Measurements from ENCODE around the gene GSTP1.
"Not testable (repeated sequence)": the region's sequence is repeated elsewhere in the genome, so short reads cannot be mapped to it uniquely, and the experiment has no call there.

GSTP1 gene

DNA sequence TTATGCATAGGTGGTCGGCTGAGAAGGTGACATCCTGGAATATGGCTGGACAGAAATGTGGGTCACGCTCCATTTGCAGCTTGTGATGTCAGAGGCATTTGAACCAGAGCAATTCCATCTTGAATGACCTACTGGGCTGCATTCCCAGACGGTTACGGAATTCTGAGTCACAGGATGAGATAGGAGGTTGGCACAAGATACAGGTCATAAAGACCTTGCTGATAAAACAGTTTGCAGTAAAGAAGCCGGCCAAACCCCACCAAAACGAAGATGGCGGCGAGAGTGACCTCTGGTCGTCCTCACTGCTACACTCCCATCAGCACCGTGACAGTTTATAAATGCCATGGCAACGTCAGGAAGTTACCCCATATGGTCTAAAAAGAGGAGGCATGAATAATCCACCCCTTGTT, 19.9 kb upstream of the GSTP1 start:
- not testable (repeated sequence) for DNase-seq (ENCODE audit: low spot score)

DNA sequence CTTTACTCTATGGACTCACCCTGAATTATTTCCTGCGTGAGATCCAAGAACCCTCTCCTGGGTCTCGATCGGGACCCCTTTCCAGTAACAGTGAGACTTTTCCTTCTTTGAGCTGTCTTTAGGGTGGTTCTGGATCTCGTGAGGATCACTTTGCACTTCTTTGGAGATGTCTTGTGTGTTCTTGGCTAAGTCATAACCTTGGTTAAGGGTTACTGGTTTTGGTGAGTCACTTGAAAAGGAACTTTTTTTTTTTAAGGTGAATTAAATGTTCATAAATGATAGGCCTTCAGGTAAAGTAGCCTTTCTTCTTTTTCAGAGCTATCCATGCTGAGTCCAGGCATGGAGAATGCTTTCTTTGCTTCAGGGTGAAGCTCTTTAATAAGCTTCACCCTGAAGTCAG, 19.4 kb upstream of the GSTP1 start:
- DNase-seq (ENCODE audit: low spot score) = no peak

DNA sequence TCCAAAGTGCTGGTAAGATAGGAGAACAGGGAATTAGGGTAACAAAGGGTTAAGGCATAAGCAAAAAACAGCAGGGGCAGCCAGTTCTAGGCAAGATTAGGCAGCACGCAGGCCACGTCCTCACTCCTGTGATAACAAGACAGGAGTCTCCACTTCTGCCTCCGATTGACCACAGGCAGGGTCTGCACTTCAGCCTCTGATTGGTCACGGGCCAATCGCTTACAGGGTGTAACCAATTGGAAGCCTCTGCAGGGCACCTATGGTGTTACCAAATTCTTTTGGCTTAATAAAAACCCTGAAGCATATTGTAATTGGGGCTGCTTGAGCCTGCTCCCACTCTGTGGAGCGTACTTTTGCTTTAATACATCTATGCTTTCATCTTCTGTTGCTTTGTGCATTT, 12.2 kb upstream of the GSTP1 start:
- DNase-seq (ENCODE audit: low spot score) = no peak

DNA sequence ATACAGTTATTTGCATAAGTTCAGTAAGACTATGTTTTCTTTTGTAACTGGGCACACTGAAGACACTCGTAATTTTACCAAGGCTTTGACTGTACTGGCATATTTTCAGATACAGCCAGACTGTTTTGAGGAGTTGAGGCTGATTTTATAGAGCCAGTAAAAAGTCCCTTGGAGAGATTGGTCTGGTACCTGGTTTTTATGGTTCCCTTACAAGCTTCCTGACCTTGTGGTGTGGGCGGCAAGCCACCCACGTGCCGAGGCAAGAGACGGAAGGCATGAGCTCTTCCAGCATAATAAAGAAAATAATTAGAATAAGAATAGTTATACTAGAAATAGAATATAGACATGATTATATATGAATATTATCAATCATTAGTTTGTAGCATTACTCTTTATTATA, 11.3 kb upstream of the GSTP1 start:
- peak; percentile 6 for DNase-seq (ENCODE audit: low spot score)

DNA sequence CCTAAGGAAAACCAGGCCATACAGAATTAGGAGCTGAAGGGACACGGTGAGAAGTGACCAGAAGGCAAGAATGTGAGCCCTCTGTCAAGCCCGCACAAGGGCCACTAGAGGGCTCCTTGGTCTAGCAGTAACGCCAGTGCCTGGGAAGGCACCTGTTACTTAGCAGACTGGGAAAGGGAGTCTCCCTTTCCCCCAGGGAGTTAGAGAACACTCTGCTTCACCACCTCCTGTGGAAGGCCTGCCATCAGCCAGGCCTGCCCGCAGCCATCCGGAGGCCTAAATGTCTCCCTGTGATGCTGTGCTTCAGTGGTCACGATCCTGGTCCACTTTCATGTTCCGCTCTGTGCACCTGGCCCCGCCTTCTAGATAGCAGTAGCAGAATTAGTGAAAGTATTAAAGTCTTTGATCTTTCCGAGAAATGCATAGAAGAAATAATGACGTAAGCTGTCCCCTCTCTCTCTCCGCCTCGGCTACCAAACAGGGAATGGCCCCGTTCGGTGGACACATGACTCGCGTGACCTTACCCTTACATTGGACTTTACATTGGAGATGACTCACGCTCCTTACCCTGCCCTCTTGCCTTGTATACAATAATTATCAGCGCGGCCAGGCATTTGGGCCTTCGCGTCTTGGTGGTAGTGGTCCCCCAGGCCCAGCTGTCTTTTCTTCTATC, 10.7 kb upstream of the GSTP1 start:
- peak; percentile 76 for DNase-seq (ENCODE audit: low spot score)

DNA sequence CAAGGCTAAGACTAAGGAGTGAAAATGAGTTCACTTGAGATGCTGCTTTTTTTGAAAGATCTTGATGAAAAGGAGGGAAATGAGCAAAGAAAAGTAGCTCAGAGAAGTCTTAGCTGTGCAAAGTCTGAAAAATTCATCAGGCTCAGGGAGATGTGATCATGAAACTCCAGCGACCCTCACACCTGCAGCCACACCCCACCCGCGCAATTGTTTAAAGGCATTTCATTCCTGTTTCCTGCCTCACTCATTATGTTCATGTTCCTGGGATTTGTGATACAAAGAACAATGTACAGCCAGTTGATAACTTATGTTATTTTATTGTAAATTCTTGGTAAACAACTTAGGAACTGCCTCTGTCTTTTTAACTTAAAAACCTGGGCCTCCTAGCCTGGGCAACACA, 8.7 kb upstream of the GSTP1 start:
- no peak for DNase-seq (ENCODE audit: low spot score)

DNA sequence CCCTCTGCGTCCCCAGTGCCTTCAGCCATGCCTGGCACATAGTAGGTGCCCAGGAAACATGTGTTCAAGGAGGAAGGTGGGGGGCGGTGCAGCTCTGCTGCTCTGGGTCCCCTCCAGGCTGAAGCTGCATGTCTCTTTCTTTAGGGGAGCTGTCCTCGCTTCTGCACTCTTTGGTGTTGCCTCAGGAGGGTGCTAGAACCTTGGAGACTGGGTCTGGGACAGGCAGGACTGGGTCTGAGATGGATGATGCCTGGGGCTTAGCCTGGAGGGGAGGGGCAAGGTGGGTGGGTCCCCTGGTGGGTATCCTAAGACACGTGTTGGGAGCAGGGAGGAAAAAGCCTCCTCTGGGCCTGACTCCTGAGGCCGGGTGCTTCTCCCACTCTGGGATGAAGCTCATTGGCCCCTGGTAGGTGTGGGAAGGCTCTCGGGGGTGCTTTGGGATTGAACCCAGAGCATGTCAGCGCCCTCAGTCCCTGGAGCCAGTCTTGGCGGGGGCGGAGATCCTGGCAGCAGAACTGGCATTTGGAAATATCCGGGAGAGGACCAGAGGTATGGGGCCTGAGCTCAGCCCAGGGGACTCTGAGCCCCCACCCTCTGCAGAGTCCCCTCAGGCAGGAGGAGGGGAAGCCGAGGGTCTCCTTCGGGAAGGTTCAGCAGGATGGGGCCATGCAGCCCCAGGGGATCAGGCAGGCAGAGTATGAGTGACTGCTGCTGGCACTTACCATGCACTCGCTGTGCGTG, 6.7 kb upstream of the GSTP1 start:
- peak; percentile 40 for DNase-seq (ENCODE audit: low spot score)

DNA sequence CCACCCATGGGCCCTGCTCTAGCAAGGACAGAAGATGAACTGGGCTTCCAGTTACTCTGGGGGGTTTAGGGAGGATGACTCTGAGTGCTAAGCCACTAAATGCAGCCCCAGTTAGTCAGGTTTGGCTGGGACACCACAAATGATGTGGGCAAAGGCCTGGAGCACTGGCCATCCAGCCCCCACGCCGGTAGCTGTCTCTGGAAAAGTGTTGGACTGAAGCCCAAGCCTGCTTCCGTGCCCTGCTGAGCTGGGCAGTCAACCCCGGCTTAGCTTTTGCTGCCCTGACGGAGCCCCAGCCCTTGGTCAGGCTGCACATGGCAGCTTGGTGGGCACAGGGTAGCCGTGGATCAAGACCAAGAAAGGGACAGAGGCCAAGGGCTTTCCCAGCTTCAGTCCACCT, 5.7 kb upstream of the GSTP1 start:
- peak; percentile 9 for DNase-seq (ENCODE audit: low spot score)

DNA sequence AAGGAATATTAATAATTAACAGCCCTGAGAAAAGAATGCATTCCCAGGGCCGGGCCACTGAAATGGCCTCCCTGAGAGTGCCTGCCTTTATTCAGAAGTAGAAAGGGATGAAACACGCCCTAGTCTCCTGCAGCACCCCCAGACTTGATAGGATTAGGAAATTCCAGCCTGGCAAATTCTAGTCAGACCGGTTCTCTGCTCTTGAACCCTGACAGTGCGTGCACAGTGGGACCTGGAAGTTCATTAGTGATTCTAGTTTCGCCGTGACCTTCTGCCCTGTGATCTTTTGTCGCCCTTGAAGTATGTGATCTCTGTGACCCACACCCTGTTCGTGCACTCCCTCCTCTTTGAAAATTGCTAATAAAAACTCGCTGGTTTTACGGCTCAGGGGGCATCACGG, 2.1 kb upstream of the GSTP1 start:
- DNase-seq (ENCODE audit: low spot score) = peak; percentile 86

DNA sequence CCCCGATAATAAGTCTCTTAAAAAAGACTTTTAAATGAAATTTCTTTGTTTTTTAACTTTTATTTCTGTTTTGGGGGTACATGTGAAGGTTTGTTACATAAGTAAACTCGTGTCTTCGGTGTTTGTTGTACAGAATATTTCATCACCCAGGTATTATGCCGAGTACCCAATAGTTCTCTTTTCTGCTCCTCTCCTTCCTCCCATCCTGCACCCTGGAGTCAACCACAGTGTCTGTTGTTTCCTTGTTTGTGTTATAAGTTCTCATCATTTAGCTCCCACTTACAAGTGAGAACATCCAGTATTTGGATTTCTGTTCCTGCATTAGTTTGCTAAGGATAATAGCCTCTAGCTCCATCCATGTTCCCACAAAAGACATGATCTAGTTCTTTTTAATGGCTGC, 1.6 kb upstream of the GSTP1 start:
- no peak for DNase-seq (ENCODE audit: low spot score)

DNA sequence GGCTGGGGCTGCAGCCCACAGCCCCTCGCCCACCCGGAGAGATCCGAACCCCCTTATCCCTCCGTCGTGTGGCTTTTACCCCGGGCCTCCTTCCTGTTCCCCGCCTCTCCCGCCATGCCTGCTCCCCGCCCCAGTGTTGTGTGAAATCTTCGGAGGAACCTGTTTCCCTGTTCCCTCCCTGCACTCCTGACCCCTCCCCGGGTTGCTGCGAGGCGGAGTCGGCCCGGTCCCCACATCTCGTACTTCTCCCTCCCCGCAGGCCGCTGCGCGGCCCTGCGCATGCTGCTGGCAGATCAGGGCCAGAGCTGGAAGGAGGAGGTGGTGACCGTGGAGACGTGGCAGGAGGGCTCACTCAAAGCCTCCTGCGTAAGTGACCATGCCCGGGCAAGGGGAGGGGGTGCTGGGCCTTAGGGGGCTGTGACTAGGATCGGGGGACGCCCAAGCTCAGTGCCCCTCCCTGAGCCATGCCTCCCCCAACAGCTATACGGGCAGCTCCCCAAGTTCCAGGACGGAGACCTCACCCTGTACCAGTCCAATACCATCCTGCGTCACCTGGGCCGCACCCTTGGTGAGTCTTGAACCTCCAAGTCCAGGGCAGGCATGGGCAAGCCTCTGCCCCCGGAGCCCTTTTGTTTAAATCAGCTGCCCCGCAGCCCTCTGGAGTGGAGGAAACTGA, 731 bp downstream of the GSTP1 start:
- DNase-seq (ENCODE audit: low spot score) = peak; percentile 69

DNA sequence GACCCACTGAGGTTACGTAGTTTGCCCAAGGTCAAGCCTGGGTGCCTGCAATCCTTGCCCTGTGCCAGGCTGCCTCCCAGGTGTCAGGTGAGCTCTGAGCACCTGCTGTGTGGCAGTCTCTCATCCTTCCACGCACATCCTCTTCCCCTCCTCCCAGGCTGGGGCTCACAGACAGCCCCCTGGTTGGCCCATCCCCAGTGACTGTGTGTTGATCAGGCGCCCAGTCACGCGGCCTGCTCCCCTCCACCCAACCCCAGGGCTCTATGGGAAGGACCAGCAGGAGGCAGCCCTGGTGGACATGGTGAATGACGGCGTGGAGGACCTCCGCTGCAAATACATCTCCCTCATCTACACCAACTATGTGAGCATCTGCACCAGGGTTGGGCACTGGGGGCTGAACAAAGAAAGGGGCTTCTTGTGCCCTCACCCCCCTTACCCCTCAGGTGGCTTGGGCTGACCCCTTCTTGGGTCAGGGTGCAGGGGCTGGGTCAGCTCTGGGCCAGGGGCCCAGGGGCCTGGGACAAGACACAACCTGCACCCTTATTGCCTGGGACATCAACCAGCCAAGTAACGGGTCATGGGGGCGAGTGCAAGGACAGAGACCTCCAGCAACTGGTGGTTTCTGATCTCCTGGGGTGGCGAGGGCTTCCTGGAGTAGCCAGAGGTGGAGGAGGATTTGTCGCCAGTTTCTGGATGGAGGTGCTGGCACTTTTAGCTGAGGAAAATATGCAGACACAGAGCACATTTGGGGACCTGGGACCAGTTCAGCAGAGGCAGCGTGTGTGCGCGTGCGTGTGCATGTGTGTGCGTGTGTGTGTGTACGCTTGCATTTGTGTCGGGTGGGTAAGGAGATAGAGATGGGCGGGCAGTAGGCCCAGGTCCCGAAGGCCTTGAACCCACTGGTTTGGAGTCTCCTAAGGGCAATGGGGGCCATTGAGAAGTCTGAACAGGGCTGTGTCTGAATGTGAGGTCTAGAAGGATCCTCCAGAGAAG, 1.6 kb downstream of the GSTP1 start:
- no peak for DNase-seq (ENCODE audit: low spot score)

DNA sequence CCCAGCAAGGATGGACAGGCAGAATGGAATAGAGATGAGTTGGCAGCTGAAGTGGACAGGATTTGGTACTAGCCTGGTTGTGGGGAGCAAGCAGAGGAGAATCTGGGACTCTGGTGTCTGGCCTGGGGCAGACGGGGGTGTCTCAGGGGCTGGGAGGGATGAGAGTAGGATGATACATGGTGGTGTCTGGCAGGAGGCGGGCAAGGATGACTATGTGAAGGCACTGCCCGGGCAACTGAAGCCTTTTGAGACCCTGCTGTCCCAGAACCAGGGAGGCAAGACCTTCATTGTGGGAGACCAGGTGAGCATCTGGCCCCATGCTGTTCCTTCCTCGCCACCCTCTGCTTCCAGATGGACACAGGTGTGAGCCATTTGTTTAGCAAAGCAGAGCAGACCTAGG, 2.3 kb downstream of the GSTP1 start:
- no peak for DNase-seq (ENCODE audit: low spot score)

DNA sequence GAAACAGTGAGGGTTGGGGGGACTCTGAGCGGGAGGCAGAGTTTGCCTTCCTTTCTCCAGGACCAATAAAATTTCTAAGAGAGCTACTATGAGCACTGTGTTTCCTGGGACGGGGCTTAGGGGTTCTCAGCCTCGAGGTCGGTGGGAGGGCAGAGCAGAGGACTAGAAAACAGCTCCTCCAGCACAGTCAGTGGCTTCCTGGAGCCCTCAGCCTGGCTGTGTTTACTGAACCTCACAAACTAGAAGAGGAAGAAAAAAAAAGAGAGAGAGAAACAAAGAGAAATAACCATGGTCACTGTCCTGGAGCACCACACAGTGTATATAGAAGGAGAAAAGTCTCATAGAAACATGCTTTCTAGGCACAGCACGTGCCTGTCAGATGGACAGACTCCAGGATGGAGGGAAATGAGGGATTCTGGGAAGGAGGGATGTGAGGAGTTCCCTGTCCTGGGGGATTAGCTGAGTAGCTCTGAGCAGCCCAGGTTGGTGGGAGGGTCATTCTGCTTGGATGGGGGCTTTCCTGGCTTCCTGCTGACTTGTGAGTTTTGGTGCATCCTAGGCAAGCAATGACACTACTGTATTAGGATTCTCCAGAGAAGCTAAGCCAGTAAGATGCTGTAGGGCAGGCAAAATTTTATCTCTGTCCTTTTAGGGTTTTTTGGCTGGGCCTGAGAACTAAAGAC, 3.1 kb downstream of the GSTP1 start:
- no peak for DNase-seq (ENCODE audit: low spot score)

DNA sequence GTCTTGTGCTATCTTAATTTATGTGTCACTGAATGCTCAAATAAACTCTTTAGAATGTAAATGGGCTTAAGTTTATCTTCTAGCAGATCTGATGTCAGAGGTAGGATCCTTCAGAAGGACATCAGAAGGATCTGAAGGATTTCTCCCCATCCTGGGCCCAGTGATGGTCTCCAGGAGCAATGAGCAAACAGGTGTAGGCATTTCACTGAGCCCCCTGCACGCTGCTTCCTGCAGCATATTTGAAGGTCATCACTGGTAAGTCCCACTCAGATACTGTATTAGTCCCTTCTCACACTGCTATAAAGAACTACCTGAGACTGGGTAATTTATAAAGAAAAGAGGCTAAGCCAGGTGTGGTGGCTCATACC, 4.5 kb downstream of the GSTP1 start:
- no peak for DNase-seq (ENCODE audit: low spot score)

DNA sequence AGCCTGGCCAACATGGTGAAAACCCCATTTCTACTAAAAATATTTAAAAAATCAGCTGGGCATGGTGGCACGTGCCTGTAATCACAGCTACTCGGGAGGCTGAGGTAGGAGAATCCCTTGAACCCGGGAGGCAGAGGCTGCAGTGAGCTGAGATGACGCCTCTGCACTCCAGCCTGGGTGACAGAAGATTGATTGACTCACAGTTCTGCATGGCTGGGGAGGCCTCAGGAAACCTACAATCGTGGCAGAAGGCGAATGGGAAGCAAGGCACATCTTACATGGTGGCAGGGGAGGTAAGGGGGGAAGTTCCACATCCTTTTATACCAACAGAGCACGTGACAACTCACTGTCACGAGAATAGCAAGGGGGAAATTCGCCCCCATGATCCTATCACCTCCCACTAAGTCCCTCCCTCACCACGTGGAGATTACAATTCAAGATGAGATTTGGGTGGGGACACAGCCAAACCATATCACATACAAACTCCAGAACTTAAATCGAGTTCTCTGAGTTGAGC, 5.3 kb downstream of the GSTP1 start:
- not testable (repeated sequence) for DNase-seq (ENCODE audit: low spot score)

DNA sequence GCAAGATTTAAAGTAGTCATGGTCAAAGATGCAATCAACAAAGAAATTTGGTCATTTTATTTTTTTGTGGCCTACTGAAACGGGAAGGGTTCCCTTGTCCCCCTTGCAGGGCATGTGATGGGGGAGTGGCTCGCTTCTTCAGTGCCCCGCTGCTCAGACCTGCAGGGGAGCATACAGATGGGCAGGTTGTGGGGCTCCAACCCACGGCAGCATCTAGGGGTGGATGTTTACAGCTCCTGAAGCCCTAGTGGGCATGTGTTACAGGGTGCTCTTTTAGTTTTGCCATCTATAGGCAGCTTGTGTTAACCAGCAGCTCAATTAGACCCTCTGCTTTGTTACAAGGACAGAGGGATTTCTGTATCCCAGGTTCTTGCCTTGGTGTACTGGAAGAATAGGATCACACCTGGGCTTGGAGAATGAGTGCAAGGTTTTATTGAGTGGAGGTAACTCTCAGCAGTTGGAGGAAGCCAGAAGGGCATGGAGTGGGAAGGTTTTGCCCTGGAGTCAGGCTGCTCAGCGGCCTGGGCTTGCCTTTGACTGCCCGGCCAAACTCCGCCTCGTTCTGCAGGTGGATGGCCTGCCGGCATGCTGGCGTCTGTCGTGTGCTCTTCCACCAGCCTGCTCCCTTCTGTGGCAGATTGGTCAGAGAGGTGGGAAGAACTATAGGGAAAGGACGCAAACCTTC, 9.4 kb downstream of the GSTP1 start:
- DNase-seq (ENCODE audit: low spot score) = no peak

DNA sequence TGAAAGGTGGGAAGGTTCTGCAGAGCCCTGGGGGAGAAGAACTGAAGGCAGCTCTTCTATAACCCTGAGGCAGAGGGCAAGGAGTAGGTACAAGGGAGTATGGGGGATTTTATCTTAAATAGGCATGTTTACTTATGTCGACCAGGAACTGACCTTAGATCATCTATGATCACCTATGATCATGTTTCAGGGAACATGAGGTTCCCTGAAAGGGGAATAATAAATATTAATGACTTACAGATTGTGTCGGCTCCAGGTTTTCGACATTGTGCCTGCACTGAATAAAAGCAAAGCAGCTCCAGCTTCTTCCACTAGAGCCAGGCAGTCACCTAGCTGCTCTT, 9.9 kb downstream of the GSTP1 start:
- no peak for DNase-seq (ENCODE audit: low spot score)

DNA sequence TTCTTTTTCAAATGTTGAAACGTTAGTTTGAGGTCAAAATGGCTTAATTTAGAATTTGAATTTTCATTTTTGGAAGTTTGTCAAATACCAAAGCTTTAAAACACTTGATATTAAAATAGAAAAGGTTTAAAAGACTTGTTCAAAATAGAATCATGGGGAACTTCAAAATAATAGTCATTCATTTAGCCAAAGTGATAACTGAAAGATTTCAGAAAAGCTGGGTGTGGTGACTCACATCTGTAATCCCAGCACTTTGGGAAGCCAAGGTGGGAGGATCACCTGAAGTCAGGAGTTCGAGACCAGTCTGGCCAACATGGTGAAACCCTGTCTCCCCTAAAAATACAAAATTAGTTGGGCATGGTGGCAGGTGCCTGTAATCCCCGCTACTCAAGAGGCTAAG, 10.9 kb downstream of the GSTP1 start:
- DNase-seq (ENCODE audit: low spot score) = no peak

DNA sequence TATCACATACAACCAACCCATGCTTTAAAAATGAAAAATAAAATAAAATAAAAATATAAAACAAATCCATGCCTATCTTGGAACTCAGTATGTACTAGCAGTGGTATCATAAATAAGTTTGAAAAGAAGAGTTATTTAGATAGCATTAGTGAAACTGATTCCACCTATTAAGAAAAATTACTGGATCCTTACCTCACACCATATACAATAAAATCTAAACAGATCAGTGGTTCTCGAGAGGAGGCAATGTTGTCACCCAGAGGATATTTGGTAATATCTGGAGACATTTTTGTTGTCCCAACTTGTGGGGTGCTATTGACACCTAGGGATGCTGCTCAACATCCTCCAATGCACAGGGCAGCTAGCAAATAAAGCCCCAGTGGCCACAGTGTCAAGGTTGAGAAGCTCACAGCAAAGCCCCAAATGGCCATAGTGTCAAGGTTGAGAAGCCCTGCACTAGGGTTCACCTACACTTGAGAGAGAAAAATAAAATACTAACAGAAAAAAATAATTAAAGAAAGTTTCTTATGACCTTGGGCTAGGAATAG, 13.2 kb downstream of the GSTP1 start:
- no peak for DNase-seq (ENCODE audit: low spot score)

DNA sequence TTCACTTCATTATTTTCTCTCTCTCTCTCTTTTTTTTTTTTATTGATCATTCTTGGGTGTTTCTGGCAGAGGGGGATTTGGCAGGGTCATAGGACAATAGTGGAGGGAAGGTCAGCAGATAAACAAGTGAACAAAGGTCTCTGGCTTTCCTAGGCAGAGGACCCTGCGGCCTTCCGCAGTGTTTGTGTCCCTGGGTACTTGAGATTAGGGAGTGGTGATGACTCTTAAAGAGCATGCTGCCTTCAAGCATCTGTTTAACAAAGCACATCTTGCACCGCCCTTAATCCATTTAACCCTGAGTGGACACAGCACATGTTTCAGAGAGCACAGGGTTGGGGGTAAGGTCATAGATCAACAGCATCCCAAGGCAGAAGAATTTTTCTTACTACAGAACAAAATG, 13.8 kb downstream of the GSTP1 start:
- not testable (repeated sequence) for DNase-seq (ENCODE audit: low spot score)
